RWPE2 (cell line): ENCODE measurements around the gene MAML1.

ENCODE experiments used
- ATAC-seq: fragments of 200-7000 bp; cut with Tn5 transposase; 3 replicates; pipeline ENCODE4 v1.9.1; 2021; ENCODE audit warnings: low read depth
- DNase-seq: peaks from one replicate; pipeline ENCODE4 v3.0.0-alpha.2; 2020; ENCODE audit warnings: low spot score
- H3K27ac ChIP-seq: fragments of 450-650 bp; 2 replicates; pipeline ENCODE4 v1.5.1; 2017; ENCODE audit warnings: mild to moderate bottlenecking; ENCODE audit not compliant: poor library complexity, severe bottlenecking
- H3K27me3 ChIP-seq: fragments of 250-450 bp; sonication (Bioruptor Pico); 2 replicates; pipeline ENCODE4 v1.5.1; 2021; ENCODE audit warnings: mild to moderate bottlenecking, moderate library complexity; ENCODE audit not compliant: insufficient read depth, poor library complexity, severe bottlenecking
- H3K36me3 ChIP-seq: fragments of 250-450 bp; sonication (Bioruptor Pico); 2 replicates; pipeline ENCODE4 v1.5.1; 2020; ENCODE audit warnings: low read depth, mild to moderate bottlenecking, moderate library complexity
- H3K4me1 ChIP-seq: fragments of 250-450 bp; sonication (Bioruptor Pico); 2 replicates; pipeline ENCODE4 v1.5.1; 2021; ENCODE audit warnings: mild to moderate bottlenecking, moderate library complexity; ENCODE audit not compliant: insufficient read depth, poor library complexity, severe bottlenecking
- H3K4me3 ChIP-seq: fragments of 250-450 bp; sonication (Bioruptor Pico); 2 replicates; pipeline ENCODE4 v1.5.1; 2021; ENCODE audit warnings: mild to moderate bottlenecking, moderate library complexity; ENCODE audit not compliant: severe bottlenecking
- H3K9me3 ChIP-seq: fragments of 250-450 bp; sonication (Bioruptor Pico); 2 replicates; pipeline ENCODE4 v1.5.1; 2021; ENCODE audit warnings: mild to moderate bottlenecking, moderate library complexity; ENCODE audit not compliant: severe bottlenecking
- CTCF ChIP-seq: fragments of 450-650 bp; IDR thresholded peaks from one replicate; pipeline ENCODE4 v1.5.1; 2017; ENCODE audit warnings: mild to moderate bottlenecking, moderate library complexity; ENCODE audit not compliant: poor library complexity, severe bottlenecking

MAML1 gene

GRCh38 chr5:179794575-179794974 lies 62.0 kb downstream of the MAML1 start:
- Histone ChIP-seq H3K36me3 (peaks cover 24% of the 10 kb centered on the region), H3K4me3 (no peak overlapping the region), H3K27ac (peak overlapping the region; percentile 74), H3K27me3 (no peaks in the 10 kb centered on the region), H3K4me1 (no peaks in the 10 kb centered on the region), H3K9me3 (no peaks in the 10 kb centered on the region)
- DNase-seq (no peak), ATAC-seq (no peak)
- no peak for TF ChIP-seq CTCF

- Histone ChIP-seq H3K9me3 (no peaks in the 10 kb centered on the region), H3K27ac (peak overlapping the region; percentile 74), H3K36me3 (peaks cover 31% of the 10 kb centered on the region), H3K27me3 (no peaks in the 10 kb centered on the region), H3K4me3 (peak overlapping the region; percentile 63), H3K4me1 (no peaks in the 10 kb centered on the region)
- ATAC-seq (peak; percentile 14), DNase-seq (peak; percentile 78)
- no peak for TF ChIP-seq CTCF
Measured at GRCh38 chr5:179795049-179795862, 62.6 kb downstream of the MAML1 start.

- no peaks in the 10 kb centered on the region for H3K27me3 ChIP-seq
- ATAC-seq (peak; percentile 71), DNase-seq (peak; percentile 90)
- H3K4me1 ChIP-seq: no peaks in the 10 kb centered on the region
- no peaks in the 10 kb centered on the region for H3K9me3 ChIP-seq
- H3K4me3 ChIP-seq: peak overlapping the region; percentile 63
- peak; percentile 98 for TF ChIP-seq CTCF
- peaks cover 39% of the 10 kb centered on the region for H3K36me3 ChIP-seq
- H3K27ac ChIP-seq: peak overlapping the region; percentile 74
Measured at GRCh38 chr5:179795863-179796833, 63.5 kb downstream of the MAML1 start.

GRCh38 chr5:179796877-179797608 lies 64.4 kb downstream of the MAML1 start:
- H3K9me3 ChIP-seq: no peaks in the 10 kb centered on the region
- no peaks in the 10 kb centered on the region for H3K27me3 ChIP-seq
- DNase-seq: peak; percentile 73
- peak overlapping the region; percentile 74 for H3K27ac ChIP-seq
- H3K4me1 ChIP-seq: no peaks in the 10 kb centered on the region
- peaks cover 45% of the 10 kb centered on the region for H3K36me3 ChIP-seq
- H3K4me3 ChIP-seq: peak overlapping the region; percentile 63
- no peak for ATAC-seq
- no peak for TF ChIP-seq CTCF
